Measurements from ENCODE around the gene SAMD5.
A peak's percentile ranks its signal among the peaks of the same experiment; 100 is the strongest.
"Not testable (repeated sequence)": the region's sequence is repeated elsewhere in the genome, so short reads cannot be mapped to it uniquely, and the experiment has no call there.

The SAMD5 gene

GRCh38 chr6:147528511-147529145 lies 20.1 kb downstream of the SAMD5 start:
- no peak for DNase-seq (ENCODE audit: low read depth)

GRCh38 chr6:147530132-147531060 lies 21.9 kb downstream of the SAMD5 start:
- no peak for DNase-seq (ENCODE audit: low read depth)

GRCh38 chr6:147531321-147531720 lies 22.8 kb downstream of the SAMD5 start:
- DNase-seq (ENCODE audit: low read depth), result no peak

- DNase-seq (ENCODE audit: low read depth), result no peak
These were observed 25.8 kb downstream of the SAMD5 start for GRCh38 chr6:147534116-147534860.

- DNase-seq (ENCODE audit: low read depth), result no peak
These were observed 30.3 kb downstream of the SAMD5 start for GRCh38 chr6:147538821-147539220.

- no peak for DNase-seq (ENCODE audit: low read depth)
These were observed 31.6 kb downstream of the SAMD5 start for GRCh38 chr6:147540075-147540474.

- not testable (repeated sequence) for DNase-seq (ENCODE audit: low read depth)
These were observed 33.9 kb downstream of the SAMD5 start for GRCh38 chr6:147542436-147542835.

GRCh38 chr6:147544420-147544819 lies 35.9 kb downstream of the SAMD5 start:
- DNase-seq (ENCODE audit: low read depth), result no peak

GRCh38 chr6:147546501-147547368 lies 38.2 kb downstream of the SAMD5 start:
- peak; percentile 49 for DNase-seq (ENCODE audit: low read depth)

GRCh38 chr6:147547369-147547902 lies 38.9 kb downstream of the SAMD5 start:
- no peak for DNase-seq (ENCODE audit: low read depth)

- DNase-seq (ENCODE audit: low read depth), result no peak
These were observed 40.5 kb downstream of the SAMD5 start for GRCh38 chr6:147548921-147549475.

- DNase-seq (ENCODE audit: low read depth), result peak; percentile 18
These were observed 41.0 kb downstream of the SAMD5 start for GRCh38 chr6:147549531-147549930.

- no peak for DNase-seq (ENCODE audit: low read depth)
These were observed 43.5 kb downstream of the SAMD5 start for GRCh38 chr6:147551976-147552375.

GRCh38 chr6:147553099-147553498 lies 44.6 kb downstream of the SAMD5 start:
- no peak for DNase-seq (ENCODE audit: low read depth)

GRCh38 chr6:147554281-147554680 lies 45.8 kb downstream of the SAMD5 start:
- no peak for DNase-seq (ENCODE audit: low read depth)

GRCh38 chr6:147559006-147559405 lies 50.5 kb downstream of the SAMD5 start:
- DNase-seq (ENCODE audit: low read depth), result peak; percentile 80

GRCh38 chr6:147560670-147561069 lies 52.2 kb downstream of the SAMD5 start:
- DNase-seq (ENCODE audit: low read depth), result no peak

GRCh38 chr6:147561726-147562125 lies 53.2 kb downstream of the SAMD5 start:
- peak; percentile 27 for DNase-seq (ENCODE audit: low read depth)

GRCh38 chr6:147563472-147563871 lies 55.0 kb downstream of the SAMD5 start:
- no peak for DNase-seq (ENCODE audit: low read depth)

- peak; percentile 40 for DNase-seq (ENCODE audit: low read depth)
These were observed 56.1 kb downstream of the SAMD5 start for GRCh38 chr6:147564556-147564955.
